GM20000 (cell line): ENCODE results near the gene KL.

Source experiments
- DNase-seq: peaks from one replicate; pipeline ENCODE4 v3.0.0; 2012; ENCODE audit warnings: low spot score
- TF ChIP-seq, protein P1 (sequence below): IDR thresholded peaks from 2 replicates; pipeline ENCODE4 v1.5.1; 2012; ENCODE audit warnings: mild to moderate bottlenecking, control low read depth; ENCODE audit errors: extremely low read depth, missing control alignments

Gene KL

DNA sequence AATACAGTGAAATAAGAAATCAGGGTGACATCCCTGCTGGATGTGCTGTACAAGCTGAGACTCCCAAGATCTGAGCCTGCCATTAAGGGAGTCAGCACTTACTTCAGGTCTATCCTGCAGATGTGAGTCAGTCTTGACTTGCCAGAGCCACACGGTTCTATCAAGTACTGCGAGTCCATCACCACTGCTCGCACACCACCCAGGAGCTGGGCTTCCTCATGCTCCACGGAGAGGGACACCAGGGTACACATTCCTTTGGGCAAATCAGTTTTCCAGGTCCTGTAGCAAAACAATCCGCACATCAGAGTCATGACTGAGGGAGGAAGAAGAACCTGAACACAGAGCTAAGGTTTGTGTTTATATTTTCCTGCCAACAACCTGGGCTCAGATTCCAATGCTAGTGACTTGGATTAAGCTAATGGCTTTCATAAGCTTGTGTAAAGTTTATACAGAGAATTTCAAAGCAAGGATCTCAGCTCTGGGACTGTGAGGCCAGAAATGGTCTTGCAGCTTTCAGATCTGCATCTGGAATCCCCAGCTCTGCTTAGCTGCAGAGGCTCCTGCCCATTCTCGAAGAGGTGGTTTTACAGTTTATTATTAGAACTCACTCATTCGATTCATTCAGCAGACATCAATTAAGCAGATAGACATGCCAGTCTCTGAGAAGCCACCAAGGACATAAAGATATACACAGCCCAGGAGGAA lies 90.6 kb downstream of the KL start:
- TF ChIP-seq, protein P1, sequence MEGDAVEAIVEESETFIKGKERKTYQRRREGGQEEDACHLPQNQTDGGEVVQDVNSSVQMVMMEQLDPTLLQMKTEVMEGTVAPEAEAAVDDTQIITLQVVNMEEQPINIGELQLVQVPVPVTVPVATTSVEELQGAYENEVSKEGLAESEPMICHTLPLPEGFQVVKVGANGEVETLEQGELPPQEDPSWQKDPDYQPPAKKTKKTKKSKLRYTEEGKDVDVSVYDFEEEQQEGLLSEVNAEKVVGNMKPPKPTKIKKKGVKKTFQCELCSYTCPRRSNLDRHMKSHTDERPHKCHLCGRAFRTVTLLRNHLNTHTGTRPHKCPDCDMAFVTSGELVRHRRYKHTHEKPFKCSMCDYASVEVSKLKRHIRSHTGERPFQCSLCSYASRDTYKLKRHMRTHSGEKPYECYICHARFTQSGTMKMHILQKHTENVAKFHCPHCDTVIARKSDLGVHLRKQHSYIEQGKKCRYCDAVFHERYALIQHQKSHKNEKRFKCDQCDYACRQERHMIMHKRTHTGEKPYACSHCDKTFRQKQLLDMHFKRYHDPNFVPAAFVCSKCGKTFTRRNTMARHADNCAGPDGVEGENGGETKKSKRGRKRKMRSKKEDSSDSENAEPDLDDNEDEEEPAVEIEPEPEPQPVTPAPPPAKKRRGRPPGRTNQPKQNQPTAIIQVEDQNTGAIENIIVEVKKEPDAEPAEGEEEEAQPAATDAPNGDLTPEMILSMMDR = no peak
- peak; percentile 48 for DNase-seq

DNA sequence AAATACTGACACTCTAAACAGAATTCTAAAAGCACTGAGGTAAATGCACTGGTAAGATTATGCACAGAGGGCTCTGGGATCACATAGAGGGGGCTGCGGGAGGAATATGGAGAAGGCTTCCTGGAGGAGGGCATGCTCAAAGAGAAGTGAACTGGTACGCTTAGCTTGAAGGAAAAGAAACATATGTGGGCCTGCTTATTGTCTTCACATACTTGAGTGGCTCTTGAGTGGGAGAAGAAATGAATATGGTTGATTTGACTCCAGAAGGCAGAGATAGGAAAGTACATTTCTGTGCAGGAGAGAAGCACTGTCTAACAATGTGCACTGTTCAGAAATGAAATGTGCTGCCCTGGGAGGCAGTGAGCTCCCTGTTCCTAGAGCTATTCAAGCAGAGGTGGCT lies 91.1 kb downstream of the KL start:
- TF ChIP-seq, protein P1 = no peak
- no peak for DNase-seq

DNA sequence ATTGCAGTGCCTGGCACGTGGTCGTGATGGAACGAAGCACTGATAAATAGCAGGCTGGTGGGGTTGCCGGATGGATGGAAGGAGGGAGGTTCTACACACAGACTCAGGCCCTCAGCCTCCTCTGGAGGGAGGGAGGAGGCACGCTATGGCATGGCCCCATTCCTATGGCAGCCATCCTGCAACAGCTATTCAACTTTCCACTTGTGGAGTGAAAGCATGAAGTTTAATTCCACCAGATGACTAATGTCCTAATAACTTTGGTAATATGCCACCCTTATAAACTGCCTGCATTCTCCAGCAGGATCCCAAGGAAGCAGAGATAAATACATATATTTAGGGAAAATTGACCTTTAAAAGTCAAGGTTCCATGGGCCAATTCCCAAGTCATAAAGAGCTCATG lies 92.4 kb downstream of the KL start:
- TF ChIP-seq, protein P1 = no peak
- no peak for DNase-seq

DNA sequence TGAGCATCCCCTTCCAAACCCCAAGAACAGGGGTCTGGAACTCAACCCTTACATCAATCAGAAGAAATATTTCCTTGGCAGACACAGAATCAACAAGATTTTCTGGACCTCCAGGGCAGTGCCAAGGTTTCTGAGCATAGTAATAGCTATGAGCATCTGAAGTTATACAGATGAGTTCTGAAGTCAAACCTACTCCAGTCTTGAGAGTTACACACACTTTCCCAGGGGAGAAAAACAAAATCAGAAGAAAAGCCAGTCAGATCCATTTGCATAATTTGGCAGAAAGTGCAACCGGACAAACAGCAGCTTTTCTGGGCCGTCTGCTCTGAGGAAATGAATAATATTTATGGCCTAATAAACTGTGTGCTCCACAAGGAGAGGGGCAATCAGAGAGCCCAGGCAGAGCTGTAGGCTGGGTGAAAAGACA lies 93.1 kb downstream of the KL start:
- TF ChIP-seq, protein P1 = no peak
- no peak for DNase-seq

DNA sequence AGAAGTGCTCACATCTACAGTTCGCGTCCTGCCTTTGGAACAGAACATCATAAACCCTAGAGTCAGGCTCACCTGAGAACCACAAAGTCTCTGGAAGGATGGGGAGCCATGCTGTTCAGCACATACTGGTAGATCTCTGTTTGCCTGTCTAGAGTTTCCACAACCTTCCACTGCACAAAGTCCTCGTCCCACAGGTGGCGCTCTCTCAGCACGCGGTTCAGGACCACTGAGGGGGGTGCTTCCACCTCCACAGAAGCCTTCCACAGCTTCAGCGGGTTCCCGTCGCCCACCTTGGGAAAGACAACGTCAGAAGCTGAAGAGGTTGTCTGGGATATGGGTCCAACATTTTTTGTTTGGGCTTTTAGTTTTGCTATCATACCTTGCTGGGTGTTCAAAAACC lies 93.6 kb downstream of the KL start:
- TF ChIP-seq, protein P1 = peak; percentile 63
- peak; percentile 46 for DNase-seq

DNA sequence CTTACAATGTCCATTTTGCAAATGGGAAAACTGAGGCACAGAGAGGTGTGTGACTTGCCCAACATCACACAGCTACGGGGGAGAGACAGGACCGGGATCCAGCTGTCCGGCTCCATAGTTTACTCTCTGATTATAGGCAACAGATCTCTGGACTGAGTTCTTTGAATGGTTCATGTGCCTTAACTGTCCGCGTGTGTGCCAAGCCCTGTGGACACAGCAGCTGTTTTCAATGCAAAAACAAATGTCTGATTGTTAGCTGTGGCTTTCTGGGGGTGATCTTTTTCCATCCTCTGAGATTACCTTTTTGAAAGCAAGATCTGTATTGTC lies 94.1 kb downstream of the KL start:
- TF ChIP-seq, protein P1 = no peak
- no peak for DNase-seq

DNA sequence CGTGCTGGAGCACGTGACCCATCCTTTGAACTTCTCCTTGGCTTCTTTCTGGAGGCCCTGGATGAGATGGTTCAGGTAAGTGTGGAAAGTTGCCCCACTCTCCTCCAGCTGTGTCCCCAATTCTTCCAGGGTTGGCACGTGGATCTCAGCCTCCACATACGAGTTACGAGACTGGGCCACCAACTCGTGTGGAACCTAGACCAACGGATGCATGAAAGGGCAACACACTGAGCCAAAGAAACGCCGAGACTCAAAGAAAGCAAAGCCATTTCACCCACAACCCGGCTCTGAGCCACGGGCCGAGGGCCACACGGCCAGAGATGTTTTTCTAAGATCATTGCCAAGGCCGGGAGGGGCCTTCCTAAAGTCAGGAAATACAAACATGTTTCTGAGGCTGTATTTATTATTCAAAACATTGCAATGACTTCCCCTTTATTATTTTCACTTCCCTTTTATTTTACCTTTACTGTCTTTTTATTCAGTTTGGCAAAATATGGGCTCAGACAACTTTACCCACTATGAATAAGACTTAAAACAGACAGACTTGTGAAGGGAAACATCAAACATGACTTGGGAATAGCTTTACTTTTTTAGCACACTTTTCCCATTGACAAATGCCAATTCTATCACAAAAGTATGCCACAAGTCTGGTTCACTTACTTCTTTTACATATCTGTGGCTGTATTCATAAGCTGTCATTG lies 94.6 kb downstream of the KL start:
- TF ChIP-seq, protein P1 = no peak
- peak; percentile 31 for DNase-seq
